GF-D8 (cell line): ENCODE measurements around the gene SYNGR4.
A peak's percentile ranks its signal among the peaks of the same experiment; 100 is the strongest.

Experiments
- DNase-seq: peaks from one replicate; lab custom pipeline; 2025; lab: John Stamatoyannopoulos, UW

Gene SYNGR4

GRCh38 chr19:48341515-48342413 lies 22.4 kb upstream of the SYNGR4 start:
- no peak for DNase-seq

GRCh38 chr19:48342414-48342738 lies 21.8 kb upstream of the SYNGR4 start:
- no peak for DNase-seq

DNA sequence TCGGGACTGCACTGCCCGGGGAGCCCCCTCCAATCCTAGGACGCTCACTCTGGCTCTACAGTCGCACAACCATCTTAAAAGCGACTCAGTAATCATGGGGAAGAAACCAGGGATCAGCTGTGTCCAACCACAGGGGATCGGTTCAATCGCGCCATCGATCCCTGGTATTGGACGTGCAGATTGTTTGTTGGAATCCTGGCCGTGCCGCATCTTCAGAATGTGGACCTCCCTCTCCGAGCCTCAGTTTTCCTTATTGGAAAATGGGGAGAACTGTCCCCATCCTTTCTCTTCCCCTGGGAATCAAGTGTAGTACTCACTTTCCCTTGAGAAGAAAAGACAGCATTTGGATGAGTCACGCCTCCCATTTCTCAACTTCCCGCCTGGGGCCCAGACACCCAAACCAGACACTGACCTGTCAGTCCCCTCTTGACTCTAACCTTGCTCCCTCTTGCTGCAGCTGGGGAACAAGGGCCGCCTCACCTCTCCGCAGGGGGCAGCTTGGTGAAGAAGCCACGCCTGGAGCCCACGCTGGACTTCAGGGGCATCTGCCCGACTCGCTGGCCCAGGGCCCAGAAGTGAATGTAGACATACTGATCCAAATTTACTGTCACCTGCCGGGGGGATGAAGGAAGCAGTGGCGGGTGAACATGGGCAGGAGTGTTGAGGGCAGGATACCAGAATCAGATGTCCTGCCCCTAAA lies 21.2 kb upstream of the SYNGR4 start:
- DNase-seq: no peak

DNA sequence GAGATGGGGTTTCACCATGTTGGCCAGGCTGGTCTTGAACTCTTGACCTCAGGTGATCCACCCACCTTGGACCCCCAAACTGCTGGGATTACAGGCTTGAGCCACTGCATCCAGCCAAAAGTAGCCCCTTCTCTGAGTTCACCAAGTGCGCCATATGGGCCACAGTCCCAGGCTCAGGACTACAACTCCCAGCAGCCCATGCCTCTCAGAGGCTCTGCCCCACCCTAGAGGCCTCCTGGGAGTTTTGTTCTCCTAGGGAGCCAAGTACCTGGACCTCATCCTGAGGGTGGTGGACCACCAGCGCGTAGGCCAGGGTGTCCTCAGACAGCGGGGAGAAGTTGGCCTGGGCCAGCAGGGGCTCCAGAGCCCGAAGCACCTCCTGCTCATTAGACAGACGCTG lies 19.3 kb upstream of the SYNGR4 start:
- DNase-seq: no peak

- DNase-seq: no peak
Observed at GRCh38 chr19:48346191-48346590, 18.0 kb upstream of the SYNGR4 start.

- no peak for DNase-seq
Observed at GRCh38 chr19:48348045-48348444, 16.1 kb upstream of the SYNGR4 start.

GRCh38 chr19:48348737-48349136 lies 15.4 kb upstream of the SYNGR4 start:
- no peak for DNase-seq

DNA sequence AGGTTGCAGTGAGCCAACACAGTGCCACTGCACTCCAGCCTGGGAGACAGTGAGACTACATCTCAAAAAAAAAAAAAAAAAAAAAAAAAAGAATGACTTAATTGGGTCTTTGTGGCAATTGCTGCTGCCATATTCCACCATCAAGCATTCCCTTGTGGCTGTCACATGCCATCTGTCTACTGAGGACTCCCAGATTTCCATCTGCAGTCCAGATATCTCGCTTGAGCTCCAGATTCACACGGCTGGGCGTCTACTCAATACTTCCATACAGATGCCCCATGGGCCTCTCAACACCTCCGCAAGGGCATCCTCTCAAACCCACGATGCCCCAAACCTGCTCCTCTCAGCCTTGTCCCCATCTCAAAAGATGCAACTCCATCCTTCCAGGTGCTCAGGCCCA lies 13.3 kb upstream of the SYNGR4 start:
- no peak for DNase-seq

DNA sequence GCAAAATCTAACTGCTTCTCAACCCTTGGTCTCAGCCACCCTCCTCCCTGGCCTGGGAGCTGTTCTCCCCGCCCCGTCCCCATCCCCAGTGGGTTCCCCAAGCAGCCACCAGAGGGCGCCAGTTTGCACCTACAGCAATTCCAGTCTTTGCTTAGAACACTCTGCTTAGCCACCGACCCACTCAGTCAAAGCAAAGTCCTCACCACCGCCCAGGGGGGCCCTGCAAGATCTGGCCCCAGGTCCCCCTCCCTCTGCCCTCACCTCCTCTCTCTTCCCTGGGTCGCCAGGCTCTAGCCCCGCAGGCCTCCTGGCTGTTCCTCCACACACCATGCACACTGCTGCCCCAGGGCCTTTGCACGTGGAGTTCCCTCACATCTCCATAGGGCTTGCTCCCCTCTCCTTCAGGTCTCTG lies 12.8 kb upstream of the SYNGR4 start:
- no peak for DNase-seq

DNA sequence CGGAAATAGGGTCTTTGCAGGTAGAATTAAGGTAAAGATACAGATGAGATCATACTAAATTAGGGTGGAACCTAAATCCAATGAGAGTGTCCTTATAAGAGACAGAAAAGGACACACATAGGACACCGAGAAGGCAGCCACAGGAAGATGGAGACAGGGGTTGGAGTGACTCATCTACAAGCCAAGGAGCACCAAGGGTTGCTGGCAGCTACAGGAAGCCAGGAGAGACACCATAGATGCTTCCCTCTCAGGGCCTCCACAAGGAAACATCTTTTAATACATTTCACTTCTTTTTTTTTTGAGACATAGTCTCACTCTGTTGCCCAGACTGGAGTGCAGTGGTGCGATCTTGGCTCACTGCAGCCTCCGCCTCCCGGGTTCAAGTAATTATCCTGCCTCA lies 10.5 kb upstream of the SYNGR4 start:
- no peak for DNase-seq

GRCh38 chr19:48354332-48354992 lies 9.7 kb upstream of the SYNGR4 start:
- no peak for DNase-seq

DNA sequence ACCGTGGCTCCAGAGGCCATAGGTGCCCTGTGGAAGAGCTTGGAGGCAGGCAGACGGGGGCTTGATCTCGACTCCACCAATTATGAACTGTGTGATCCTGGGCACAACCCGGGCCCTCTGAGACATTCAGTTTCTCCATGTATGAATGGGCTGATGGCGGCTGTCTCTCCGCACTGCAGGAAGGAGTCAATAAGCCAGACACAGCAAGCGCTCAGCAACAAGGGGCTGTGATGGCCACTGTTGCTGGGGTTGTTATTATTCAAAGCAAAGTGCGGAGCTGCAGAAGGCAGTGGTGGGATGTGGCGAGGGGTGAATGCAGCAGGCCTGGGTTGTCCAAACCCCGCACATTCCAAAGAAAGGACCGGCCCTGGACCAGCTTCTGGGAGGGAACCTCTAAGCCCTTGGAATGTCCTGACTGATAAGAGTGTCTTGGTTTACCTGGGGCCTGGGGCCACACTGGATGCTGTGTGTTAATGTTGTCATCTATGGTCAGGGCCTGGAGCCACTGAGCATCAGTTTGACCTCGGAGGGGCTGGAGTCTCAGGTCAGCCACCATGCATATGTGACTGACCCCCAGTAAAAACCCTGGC lies 8.7 kb upstream of the SYNGR4 start:
- DNase-seq: no peak

- DNase-seq: no peak
Observed at GRCh38 chr19:48359123-48359522, 5.0 kb upstream of the SYNGR4 start.

GRCh38 chr19:48361912-48362311 lies 2.3 kb upstream of the SYNGR4 start:
- DNase-seq: no peak

GRCh38 chr19:48362716-48363499 lies 1.3 kb upstream of the SYNGR4 start:
- DNase-seq: peak; percentile 86

DNA sequence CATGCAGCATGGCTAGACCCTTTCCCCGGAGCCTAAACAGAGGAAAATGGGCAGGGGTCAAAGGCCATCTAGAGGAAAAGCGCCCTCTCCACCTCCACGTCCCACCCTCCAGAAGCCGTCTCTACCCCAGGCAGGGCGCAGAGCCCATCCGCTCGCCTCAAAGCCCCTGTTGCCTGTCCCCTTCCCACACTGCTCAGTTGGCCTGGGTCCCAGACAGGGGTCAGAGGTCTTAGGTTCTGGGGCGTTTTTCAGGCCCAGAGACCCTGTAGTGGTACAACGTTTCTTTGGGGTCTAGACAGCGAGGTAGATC lies 712 bp upstream of the SYNGR4 start:
- DNase-seq: peak; percentile 34

GRCh38 chr19:48364598-48365348 lies 606 bp downstream of the SYNGR4 start:
- DNase-seq: no peak

- DNase-seq: no peak
Observed at GRCh38 chr19:48365602-48366001, 1.4 kb downstream of the SYNGR4 start.

DNA sequence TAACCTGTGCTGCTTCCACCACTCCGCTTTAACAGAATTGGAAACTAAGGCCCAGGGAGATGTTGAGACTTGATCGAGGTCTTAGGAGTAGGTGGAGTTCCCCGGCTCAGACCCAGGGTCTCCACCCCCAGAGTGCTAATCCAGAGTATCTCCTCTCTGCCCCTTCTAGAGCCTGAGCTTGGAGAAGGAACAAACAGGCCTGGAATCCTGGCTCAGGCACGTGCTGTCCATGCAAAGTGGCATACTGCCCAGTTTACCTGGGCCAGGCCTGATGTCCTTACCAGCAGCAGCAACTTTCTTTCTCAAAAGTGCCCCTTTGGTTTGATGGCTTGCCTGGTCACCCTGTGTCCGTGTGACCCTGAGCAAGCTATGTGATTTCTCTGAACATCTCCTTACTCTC lies 3.7 kb downstream of the SYNGR4 start:
- DNase-seq: no peak

DNA sequence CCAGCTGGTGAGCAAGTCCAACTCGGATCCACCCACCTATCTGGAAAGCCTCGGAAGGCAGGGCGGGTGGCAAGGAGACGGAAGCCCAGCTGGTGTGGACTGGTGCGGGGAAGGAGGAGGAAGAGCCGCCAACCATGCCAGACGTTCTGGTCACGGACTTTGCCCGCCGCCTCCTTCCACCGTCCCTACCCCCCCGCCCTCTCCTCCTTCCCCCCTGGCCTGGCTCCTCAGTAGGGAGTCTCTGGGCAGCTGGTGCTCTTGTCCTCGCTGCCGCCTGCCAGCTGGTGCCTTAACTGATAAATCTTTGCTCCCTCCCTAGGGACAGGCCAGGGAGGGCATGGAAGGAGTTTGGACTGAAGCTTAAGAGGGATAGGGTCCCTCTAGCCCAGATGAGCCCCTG lies 4.8 kb downstream of the SYNGR4 start:
- no peak for DNase-seq

DNA sequence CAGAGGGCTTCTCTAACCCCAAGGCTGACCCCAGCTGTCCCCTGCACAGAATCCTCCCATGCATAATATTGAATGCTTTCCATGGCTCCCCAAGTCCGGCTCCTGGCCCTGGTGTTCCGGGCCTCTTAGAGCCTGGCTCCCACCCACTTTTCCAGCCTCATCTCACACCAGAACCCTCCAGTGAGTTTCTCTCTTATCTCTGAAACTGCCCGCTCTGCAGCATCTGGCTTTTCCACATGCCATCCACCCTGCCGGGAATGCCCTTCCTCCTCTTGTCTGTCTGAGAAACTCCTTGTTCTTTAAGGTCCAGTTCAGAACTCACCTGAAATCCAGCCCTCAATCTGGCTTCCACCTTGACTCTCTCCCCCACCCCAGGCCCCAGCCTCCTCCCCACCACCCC lies 6.8 kb downstream of the SYNGR4 start:
- no peak for DNase-seq
